ENCODE measurements around the gene NECAB2. TPM values are rescaled to one million over a fixed set of nuclear protein-coding genes. Genes with fewer than 3 reads are reported as not detected.

Gene NECAB2
- total and polyA plus RNA-seq, 2 experiments from 2014 or later, result 1.2 TPM; not detected in 1

GRCh38 chr16:83952940-83953795, 14.9 kb upstream of the NECAB2 start, which contains the start of gene OSGIN1:
Gene OSGIN1, plus strand, starts transcription at chr16:83953240. Its CDS starts 4,432 bp downstream, at chr16:83957672.
- no peaks in the 10 kb centered on the region for H3K9me3 ChIP-seq (ENCODE audit: low read depth)
- DNase-seq, result peak; percentile 99
- H3F3A ChIP-seq (ENCODE audit: insufficient read depth), result peaks cover 22% of the 10 kb centered on the region
- H3K27me3 ChIP-seq (replicated peaks; ENCODE audit: insufficient read depth), result no peaks in the 10 kb centered on the region
- H3K4me3 ChIP-seq, result peak within 1 kb of the TSS; percentile 81
- TF ChIP-seq EZH2 (IDR thresholded peaks at IDR 0.05; ENCODE audit: insufficient read depth, poor library complexity, severe bottlenecking) (no peak), EZH2phosphoT487 (IDR thresholded peaks at IDR 0.05; ENCODE audit: insufficient read depth, low read depth) (no peak)
- H3K36me3 ChIP-seq (ENCODE audit: low read depth), result no peaks in the 10 kb centered on the region
- no peaks in the 10 kb centered on the region for H3K79me2 ChIP-seq (ENCODE audit: insufficient read depth)
- peak within 1 kb of the TSS; percentile 76 for H3K27ac ChIP-seq
- H3K9ac ChIP-seq, result peak within 1 kb of the TSS; percentile 90
- peak within 1 kb of the TSS; percentile 81 for H2AFZ ChIP-seq
- 1 to 3% methylated on average over 25 to 27 of the region's 30 CpGs for WGBS, 2 experiments (ENCODE audit: low coverage in 1 of 2, low lambda C conversion rate in 2 of 2, missing lambda C conversion rate in 2 of 2)
- H3K4me2 ChIP-seq (ENCODE audit: unreplicated experiment), result peak within 1 kb of the TSS; percentile 82
- H3K9me2 ChIP-seq (ENCODE audit: insufficient read depth), result no peaks in the 10 kb centered on the region
- in situ Hi-C loops (cut with MboI), result no loop called here
- H3K4me1 ChIP-seq (ENCODE audit: insufficient read depth), result peaks cover 18% of the 10 kb centered on the region
- H4K20me1 ChIP-seq (ENCODE audit: insufficient read depth), result no peaks in the 10 kb centered on the region

DNA sequence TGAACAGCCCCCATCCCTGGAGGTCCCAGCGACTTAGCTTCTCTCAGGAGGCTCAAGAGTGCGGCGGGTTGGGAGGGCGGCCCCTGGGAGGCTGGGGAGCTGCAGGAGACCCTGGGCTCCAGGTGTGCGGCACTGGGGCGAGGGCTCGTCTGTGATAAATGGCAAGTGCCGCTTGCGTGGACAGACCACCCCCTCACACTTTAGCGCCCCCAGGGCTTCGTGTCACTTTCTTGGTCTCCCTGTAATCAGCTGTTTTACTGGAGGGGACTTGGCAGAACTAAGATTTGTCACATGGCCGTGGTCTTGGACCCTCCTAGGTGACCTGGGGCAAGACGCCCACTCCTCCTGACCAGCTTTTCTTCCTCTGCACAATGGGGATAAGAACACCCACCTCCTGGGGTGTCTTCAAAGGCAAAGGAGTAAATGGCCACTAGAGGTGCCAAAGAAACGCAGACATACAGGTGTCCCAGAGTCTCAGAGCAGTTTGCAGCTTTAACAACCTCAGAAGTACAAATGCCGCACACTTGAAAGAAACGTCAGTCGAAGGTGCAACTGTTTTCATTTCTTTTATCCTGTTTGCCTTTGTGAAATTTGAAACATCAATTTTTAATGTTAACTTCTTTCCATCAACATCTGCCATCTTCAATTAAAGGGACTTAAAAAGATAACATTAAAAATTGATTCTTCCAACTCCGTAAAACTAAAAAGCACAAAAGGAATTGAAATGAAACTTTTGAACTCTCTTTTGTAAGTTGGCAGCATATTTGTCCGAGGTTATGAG, 14.1 kb upstream of the NECAB2 start:
- Histone ChIP-seq H3K4me2 (ENCODE audit: unreplicated experiment) (peak overlapping the region; percentile 82), H3K27me3 (replicated peaks; ENCODE audit: insufficient read depth) (no peaks in the 10 kb centered on the region), H3K79me2 (ENCODE audit: insufficient read depth) (no peaks in the 10 kb centered on the region), H3F3A (ENCODE audit: insufficient read depth) (peaks cover 22% of the 10 kb centered on the region), H3K4me3 (peak overlapping the region; percentile 81), H2AFZ (peak overlapping the region; percentile 81), H3K36me3 (ENCODE audit: low read depth) (no peaks in the 10 kb centered on the region), H4K20me1 (ENCODE audit: insufficient read depth) (no peaks in the 10 kb centered on the region), H3K9me3 (ENCODE audit: low read depth) (no peaks in the 10 kb centered on the region), H3K9me2 (ENCODE audit: insufficient read depth) (no peaks in the 10 kb centered on the region), H3K9ac (peak overlapping the region; percentile 90), H3K27ac (peak overlapping the region; percentile 76; the same call in 1 of the 2 replicates), H3K4me1 (ENCODE audit: insufficient read depth) (peaks cover 18% of the 10 kb centered on the region)
- WGBS, 2 experiments (ENCODE audit: low coverage in 1 of 2, low lambda C conversion rate in 2 of 2, missing lambda C conversion rate in 2 of 2), result 16 to 18% methylated on average over 17 of the region's 19 CpGs
- TF ChIP-seq EZH2phosphoT487 (IDR thresholded peaks at IDR 0.05; ENCODE audit: insufficient read depth, low read depth), result no peak
- TF ChIP-seq EZH2 (IDR thresholded peaks at IDR 0.05; ENCODE audit: insufficient read depth, poor library complexity, severe bottlenecking), result no peak
- peak; percentile 63 for DNase-seq
- in situ Hi-C loops (cut with MboI), result no loop called here

DNA sequence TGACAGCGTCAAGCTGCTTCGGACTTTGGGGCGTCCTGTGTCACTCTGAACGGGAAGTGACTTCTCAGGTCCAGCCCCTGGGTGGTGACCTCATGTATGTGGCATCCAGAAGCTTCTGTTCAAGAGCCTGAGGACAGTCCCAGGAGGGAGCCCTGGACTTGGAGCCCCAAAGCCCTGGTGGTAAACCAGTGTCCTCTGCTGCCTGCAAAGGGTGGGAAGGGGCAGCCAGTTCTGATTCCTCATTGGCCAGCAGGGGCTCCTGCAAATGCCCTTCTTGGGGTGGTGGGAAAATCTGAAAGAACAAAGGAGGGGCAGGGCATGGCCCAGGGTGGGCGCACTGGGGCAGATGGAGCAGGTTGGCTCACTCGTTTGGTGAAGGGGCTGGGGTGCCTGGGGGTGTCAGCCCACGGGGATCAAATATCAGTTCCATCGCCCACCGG, 13.4 kb upstream of the NECAB2 start:
- Histone ChIP-seq H2AFZ (no peak overlapping the region; the same call in 1 of the 2 replicates), H3K9ac (no peak overlapping the region), H4K20me1 (ENCODE audit: insufficient read depth) (no peaks in the 10 kb centered on the region), H3K27me3 (replicated peaks; ENCODE audit: insufficient read depth) (no peaks in the 10 kb centered on the region), H3K4me2 (ENCODE audit: unreplicated experiment) (peak overlapping the region; percentile 82), H3K4me3 (peak overlapping the region; percentile 81), H3K4me1 (ENCODE audit: insufficient read depth) (peaks cover 18% of the 10 kb centered on the region), H3K9me3 (ENCODE audit: low read depth) (no peaks in the 10 kb centered on the region), H3K27ac (no peak overlapping the region), H3K9me2 (ENCODE audit: insufficient read depth) (no peaks in the 10 kb centered on the region), H3K79me2 (ENCODE audit: insufficient read depth) (no peaks in the 10 kb centered on the region), H3K36me3 (ENCODE audit: low read depth) (no peaks in the 10 kb centered on the region), H3F3A (ENCODE audit: insufficient read depth) (peaks cover 22% of the 10 kb centered on the region)
- 53 to 57% methylated on average over 9 of the region's 9 CpGs for WGBS, 2 experiments (ENCODE audit: low coverage in 1 of 2, low lambda C conversion rate in 2 of 2, missing lambda C conversion rate in 2 of 2)
- no peak for TF ChIP-seq EZH2 (IDR thresholded peaks at IDR 0.05; ENCODE audit: insufficient read depth, poor library complexity, severe bottlenecking)
- TF ChIP-seq EZH2phosphoT487 (IDR thresholded peaks at IDR 0.05; ENCODE audit: insufficient read depth, low read depth), result no peak
- in situ Hi-C loops (cut with MboI), result no loop called here
- peak; percentile 81 for DNase-seq

Measured in GM23248 (cell line).